Loucy (cell line): ENCODE results near the gene ACSL5.

Source experiments
- H2AFZ ChIP-seq: fragments of 200-600 bp; sonication (generic); 2 replicates; pipeline ENCODE4 v1.6.0; 2016; ENCODE audit warnings: antibody characterized with exemption, mild to moderate bottlenecking, low read length, moderate library complexity
- H3F3A ChIP-seq: fragments of 200-600 bp; 2 replicates; pipeline ENCODE4 v1.6.0; 2016; ENCODE audit warnings: antibody characterized with exemption, low read depth, mild to moderate bottlenecking
- H3K27me3 ChIP-seq: fragments of 200-600 bp; sonication (generic); 2 replicates; pipeline ENCODE4 v1.6.1; 2014; ENCODE audit warnings: low read length, mild to moderate bottlenecking; ENCODE audit not compliant: insufficient read depth, poor library complexity, severe bottlenecking
- H3K36me3 ChIP-seq: fragments of 200-600 bp; sonication (generic); 2 replicates; pipeline ENCODE4 v1.6.1; 2016; ENCODE audit warnings: low read length; ENCODE audit not compliant: insufficient read depth
- H3K4me1 ChIP-seq: fragments of 200-600 bp; sonication (generic); 2 replicates; pipeline ENCODE4 v1.5.1; 2014; ENCODE audit warnings: low read length, mild to moderate bottlenecking; ENCODE audit not compliant: insufficient read depth, poor library complexity, severe bottlenecking
- H3K4me2 ChIP-seq: fragments of 200-600 bp; sonication (generic); 2 replicates; pipeline ENCODE4 v1.6.0; 2014; ENCODE audit warnings: antibody characterized with exemption, low read length, low read depth, mild to moderate bottlenecking; ENCODE audit not compliant: poor library complexity, severe bottlenecking
- H3K4me3 ChIP-seq: fragments of 200-600 bp; sonication (generic); 2 replicates; pipeline ENCODE4 v1.5.1; 2014; ENCODE audit warnings: low read length, mild to moderate bottlenecking, mixed read lengths; ENCODE audit not compliant: poor library complexity, severe bottlenecking
- H3K79me2 ChIP-seq: fragments of 200-600 bp; sonication (generic); 2 replicates; pipeline ENCODE4 v1.6.1; 2014; ENCODE audit warnings: low read length; ENCODE audit not compliant: insufficient read depth
- H3K9ac ChIP-seq: fragments of 200-600 bp; sonication (generic); 2 replicates; pipeline ENCODE4 v1.6.0; 2014; ENCODE audit warnings: mild to moderate bottlenecking, low read depth, low read length, moderate library complexity; ENCODE audit not compliant: poor library complexity, severe bottlenecking
- H3K9me2 ChIP-seq: fragments of 200-600 bp; sonication (generic); replicated peaks from 2 replicates; pipeline ENCODE4 v1.6.1; 2016; ENCODE audit warnings: low read depth, low read length, mixed read lengths
- H3K9me3 ChIP-seq: fragments of 200-600 bp; sonication (generic); 2 replicates; pipeline ENCODE4 v1.6.1; 2014; ENCODE audit warnings: mild to moderate bottlenecking, antibody characterized with exemption, low read length, low read depth; ENCODE audit not compliant: insufficient read depth
- H4K20me1 ChIP-seq: fragments of 200-600 bp; sonication (generic); 2 replicates; pipeline ENCODE4 v1.6.0; 2014; ENCODE audit warnings: antibody characterized with exemption, low read length, mild to moderate bottlenecking; ENCODE audit not compliant: insufficient read depth, poor library complexity, severe bottlenecking
- EZH2phosphoT487 ChIP-seq: fragments of 200-600 bp; IDR thresholded peaks from 2 replicates; pipeline ENCODE4 v1.6.1; 2018; ENCODE audit warnings: antibody characterized with exemption, mild to moderate bottlenecking, moderate library complexity, borderline replicate concordance
- TF ChIP-seq, protein P1 (sequence below): fragments of 200-600 bp; sonication (generic); conservative IDR thresholded peaks from 2 replicates; pipeline ENCODE4 v1.5.1; 2014; ENCODE audit warnings: mild to moderate bottlenecking, antibody characterized with exemption, low read length

Gene ACSL5

DNA sequence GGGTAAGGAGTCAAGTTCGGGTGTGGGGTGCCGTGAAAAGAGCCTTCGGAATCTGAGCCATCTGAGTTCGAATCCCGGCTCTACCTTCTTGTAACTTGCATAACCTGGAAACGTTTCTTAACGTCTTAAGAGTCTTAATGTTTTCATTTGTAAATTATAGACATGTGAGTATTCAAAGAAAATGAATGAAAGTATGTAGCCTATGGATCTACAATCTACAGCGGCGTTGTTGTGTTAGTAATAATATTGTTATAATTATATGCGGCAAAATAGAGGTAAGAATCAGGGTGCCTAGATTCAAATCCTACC is 73.7 kb downstream of the ACSL5 start:
- Histone ChIP-seq H3K36me3 (no peaks in the 10 kb centered on the region), H4K20me1 (peaks cover 13% of the 10 kb centered on the region), H3K79me2 (peaks cover 79% of the 10 kb centered on the region), H2AFZ (peak overlapping the region; percentile 96), H3K4me1 (peaks cover 52% of the 10 kb centered on the region), H3K4me2 (peak overlapping the region; percentile 93), H3F3A (no peaks in the 10 kb centered on the region), H3K4me3 (peak overlapping the region; percentile 93), H3K9me3 (no peaks in the 10 kb centered on the region), H3K9ac (peak overlapping the region; percentile 92), H3K27me3 (no peaks in the 10 kb centered on the region), H3K9me2 (no peaks in the 10 kb centered on the region)
- TF ChIP-seq EZH2phosphoT487 = no peak
- TF ChIP-seq, protein P1, sequence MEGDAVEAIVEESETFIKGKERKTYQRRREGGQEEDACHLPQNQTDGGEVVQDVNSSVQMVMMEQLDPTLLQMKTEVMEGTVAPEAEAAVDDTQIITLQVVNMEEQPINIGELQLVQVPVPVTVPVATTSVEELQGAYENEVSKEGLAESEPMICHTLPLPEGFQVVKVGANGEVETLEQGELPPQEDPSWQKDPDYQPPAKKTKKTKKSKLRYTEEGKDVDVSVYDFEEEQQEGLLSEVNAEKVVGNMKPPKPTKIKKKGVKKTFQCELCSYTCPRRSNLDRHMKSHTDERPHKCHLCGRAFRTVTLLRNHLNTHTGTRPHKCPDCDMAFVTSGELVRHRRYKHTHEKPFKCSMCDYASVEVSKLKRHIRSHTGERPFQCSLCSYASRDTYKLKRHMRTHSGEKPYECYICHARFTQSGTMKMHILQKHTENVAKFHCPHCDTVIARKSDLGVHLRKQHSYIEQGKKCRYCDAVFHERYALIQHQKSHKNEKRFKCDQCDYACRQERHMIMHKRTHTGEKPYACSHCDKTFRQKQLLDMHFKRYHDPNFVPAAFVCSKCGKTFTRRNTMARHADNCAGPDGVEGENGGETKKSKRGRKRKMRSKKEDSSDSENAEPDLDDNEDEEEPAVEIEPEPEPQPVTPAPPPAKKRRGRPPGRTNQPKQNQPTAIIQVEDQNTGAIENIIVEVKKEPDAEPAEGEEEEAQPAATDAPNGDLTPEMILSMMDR = no peak

DNA sequence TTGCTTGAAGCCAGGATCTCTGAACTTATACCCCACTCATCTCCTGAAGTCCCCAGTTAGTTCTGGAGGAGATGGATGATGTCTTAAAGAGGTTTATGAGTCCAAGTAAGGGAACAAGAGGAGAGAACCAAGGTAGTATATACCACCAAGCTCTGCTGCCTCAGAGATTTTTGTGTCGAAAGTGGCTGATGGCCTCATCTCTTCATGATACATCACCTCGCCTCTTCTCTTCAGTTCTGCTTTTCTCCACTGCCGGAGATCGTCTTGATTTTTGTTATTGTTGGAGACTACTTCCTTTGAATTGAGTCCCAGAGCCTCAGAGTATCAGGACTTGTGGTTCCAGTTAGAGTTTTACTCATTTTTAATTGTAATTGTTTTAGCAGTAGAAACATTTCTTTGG is 75.0 kb downstream of the ACSL5 start:
- H3K9ac ChIP-seq = peak overlapping the region; percentile 92
- H3K27me3 ChIP-seq = no peaks in the 10 kb centered on the region
- no peak overlapping the region for H2AFZ ChIP-seq
- no peaks in the 10 kb centered on the region for H3K36me3 ChIP-seq
- no peaks in the 10 kb centered on the region for H3K9me2 ChIP-seq
- peak overlapping the region; percentile 93 for H3K4me2 ChIP-seq
- TF ChIP-seq, protein P1 = no peak
- no peak for TF ChIP-seq EZH2phosphoT487
- peaks cover 88% of the 10 kb centered on the region for H3K79me2 ChIP-seq
- H3F3A ChIP-seq = no peaks in the 10 kb centered on the region
- peaks cover 11% of the 10 kb centered on the region for H4K20me1 ChIP-seq
- no peaks in the 10 kb centered on the region for H3K9me3 ChIP-seq
- peak overlapping the region; percentile 93 for H3K4me3 ChIP-seq
- H3K4me1 ChIP-seq = peaks cover 45% of the 10 kb centered on the region

DNA sequence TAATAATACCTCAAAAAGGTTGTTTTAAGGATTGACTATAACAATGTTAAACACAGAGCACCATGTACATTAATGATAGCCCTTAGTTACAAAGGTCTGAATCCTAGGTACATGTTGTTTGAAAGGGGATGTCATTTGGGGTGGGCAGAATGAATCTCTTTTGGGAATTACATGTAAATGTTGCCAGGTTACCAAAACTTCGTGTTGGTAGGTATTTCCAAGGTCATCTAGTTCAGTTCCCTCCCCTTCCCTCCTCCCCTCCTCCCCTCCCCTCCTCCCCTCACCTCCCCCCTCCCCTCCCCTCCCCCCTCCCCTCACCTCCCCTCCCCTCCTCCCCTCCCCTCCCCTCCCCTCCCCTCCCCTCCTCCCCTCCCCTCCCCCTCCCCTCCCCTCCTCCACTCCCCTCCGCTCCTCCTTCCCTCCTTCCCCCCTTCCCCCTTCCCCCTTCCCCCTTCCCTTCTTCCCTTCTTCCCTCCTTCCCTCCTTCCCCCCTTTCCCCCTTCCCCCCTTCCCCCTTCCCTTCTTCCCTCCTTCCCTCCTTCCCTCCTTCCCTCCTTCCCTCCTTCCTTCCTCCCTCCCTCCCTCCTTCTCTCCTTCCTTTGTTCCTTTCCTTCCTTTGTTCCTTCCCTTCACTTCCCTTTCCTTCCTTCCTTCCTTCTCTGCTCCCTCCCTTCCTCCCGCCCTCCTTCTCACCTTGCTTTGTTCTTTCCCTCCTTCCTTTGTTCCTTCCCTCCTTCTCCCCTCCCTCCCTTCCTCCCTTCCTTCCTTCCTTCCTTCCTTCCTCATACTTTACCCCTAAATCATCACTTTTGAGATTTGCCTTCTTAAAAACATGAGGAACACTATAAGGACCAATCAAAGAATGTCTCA is 81.2 kb downstream of the ACSL5 start:
- Histone ChIP-seq H3K36me3 (no peaks in the 10 kb centered on the region), H3K9me3 (no peaks in the 10 kb centered on the region), H4K20me1 (peaks cover 3% of the 10 kb centered on the region), H3K9ac (no peak overlapping the region), H2AFZ (no peak overlapping the region), H3K4me1 (peaks cover 10% of the 10 kb centered on the region), H3K9me2 (no peaks in the 10 kb centered on the region), H3K4me3 (no peak overlapping the region), H3F3A (no peaks in the 10 kb centered on the region), H3K4me2 (no peak overlapping the region), H3K79me2 (peaks cover 31% of the 10 kb centered on the region), H3K27me3 (no peaks in the 10 kb centered on the region)
- no peak for TF ChIP-seq EZH2phosphoT487

DNA sequence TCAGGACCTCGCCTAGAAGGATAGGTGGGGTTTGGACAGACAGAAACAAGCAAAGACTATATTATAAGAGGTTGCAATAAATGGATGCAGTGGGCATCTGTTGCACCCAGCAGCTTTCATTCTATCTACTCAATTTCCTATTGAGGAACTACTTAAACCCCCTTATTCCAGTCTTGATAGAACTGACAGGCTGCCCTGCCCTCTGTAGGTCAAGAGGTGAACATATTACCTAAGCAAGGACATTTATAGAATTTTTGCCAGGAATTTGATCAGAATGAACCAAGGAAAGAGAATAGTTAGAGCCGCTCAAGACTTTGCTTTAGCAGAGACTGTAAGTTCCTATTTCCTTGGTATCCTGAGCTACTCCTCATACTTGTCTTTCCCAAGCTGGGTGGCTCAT is 82.6 kb downstream of the ACSL5 start:
- H3K27me3 ChIP-seq = no peaks in the 10 kb centered on the region
- no peaks in the 10 kb centered on the region for H3K4me1 ChIP-seq
- no peaks in the 10 kb centered on the region for H3K9me3 ChIP-seq
- no peaks in the 10 kb centered on the region for H3K9me2 ChIP-seq
- H3K9ac ChIP-seq = no peak overlapping the region
- H4K20me1 ChIP-seq = peaks cover 3% of the 10 kb centered on the region
- H3K79me2 ChIP-seq = peaks cover 18% of the 10 kb centered on the region
- no peak overlapping the region for H3K4me2 ChIP-seq
- H3K4me3 ChIP-seq = no peak overlapping the region
- no peak overlapping the region for H2AFZ ChIP-seq
- no peaks in the 10 kb centered on the region for H3K36me3 ChIP-seq
- H3F3A ChIP-seq = no peaks in the 10 kb centered on the region
- no peak for TF ChIP-seq EZH2phosphoT487
- TF ChIP-seq, protein P1 = peak; percentile 59
